GM12874 (cell line): ENCODE results near the gene NINJ1.

Source experiments
- CTCF ChIP-seq: IDR thresholded peaks from 2 replicates; pipeline ENCODE4 v1.5.1; 2011; ENCODE audit warnings: low read depth, mild to moderate bottlenecking, control low read depth, low read length, moderate library complexity; ENCODE audit not compliant: insufficient read depth

The NINJ1 gene

DNA sequence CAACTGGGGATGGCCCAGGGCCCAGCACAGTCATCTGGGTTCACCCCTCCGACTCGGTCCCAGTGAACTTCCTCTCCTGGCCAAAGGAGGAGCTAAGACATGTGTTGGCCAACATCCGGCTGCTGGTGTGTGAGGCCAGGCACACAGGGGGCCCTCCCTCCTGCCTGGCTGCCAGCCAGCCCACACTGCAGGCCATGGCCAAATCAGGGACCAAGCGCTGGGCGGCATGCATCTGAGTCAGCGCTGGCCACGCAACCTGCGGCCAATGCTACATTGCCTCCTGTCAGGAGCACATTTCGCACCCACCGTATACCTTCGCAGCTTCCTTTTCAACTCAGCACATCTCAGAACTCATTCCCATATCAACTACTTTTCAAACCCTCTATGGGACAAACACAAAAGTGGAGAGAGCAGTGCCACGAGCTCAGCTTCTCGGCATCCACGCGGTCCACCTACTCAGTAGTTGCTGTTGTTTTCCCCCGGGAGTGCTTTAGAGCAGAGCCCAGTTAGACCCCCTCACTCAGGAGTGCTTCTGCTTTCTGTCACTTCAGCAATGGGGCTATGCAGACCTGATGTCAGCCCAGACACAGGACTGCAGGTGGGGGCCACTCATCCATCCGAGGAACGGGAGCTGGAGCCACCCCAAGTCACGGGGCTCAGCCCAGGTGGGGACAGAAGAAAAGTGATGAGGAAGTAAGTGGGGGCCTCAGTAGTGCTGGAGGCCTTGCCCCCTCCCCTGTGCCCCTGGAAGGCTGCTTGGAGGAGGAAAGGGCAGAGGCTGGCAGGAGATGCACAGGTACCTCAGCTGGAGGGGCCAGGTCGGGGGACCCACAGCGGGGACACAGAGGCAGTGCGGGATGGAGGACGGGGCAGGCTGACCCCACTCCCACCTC is 13.9 kb downstream of the NINJ1 start:
- peak; percentile 55 for TF ChIP-seq CTCF

DNA sequence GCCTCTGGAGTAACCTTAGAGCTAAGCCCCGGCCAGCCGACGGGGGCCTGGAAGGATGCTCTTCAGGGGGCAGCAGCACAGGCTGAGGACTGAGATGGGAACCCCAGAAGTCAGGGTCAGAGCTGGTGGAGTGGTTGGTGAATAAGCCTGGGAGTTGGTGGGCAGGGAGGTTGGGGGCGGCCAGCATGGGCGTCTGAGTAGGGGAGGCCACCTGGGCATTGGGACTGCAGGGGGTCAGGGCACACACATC is 14.4 kb downstream of the NINJ1 start:
- no peak for TF ChIP-seq CTCF

GRCh38 chr9:93118863-93119702 is 15.0 kb downstream of the NINJ1 start:
- no peak for TF ChIP-seq CTCF

GRCh38 chr9:93117924-93118862 is 15.9 kb downstream of the NINJ1 start:
- no peak for TF ChIP-seq CTCF

- no peak for TF ChIP-seq CTCF
These were observed 17.7 kb downstream of the NINJ1 start for GRCh38 chr9:93116072-93116961.

DNA sequence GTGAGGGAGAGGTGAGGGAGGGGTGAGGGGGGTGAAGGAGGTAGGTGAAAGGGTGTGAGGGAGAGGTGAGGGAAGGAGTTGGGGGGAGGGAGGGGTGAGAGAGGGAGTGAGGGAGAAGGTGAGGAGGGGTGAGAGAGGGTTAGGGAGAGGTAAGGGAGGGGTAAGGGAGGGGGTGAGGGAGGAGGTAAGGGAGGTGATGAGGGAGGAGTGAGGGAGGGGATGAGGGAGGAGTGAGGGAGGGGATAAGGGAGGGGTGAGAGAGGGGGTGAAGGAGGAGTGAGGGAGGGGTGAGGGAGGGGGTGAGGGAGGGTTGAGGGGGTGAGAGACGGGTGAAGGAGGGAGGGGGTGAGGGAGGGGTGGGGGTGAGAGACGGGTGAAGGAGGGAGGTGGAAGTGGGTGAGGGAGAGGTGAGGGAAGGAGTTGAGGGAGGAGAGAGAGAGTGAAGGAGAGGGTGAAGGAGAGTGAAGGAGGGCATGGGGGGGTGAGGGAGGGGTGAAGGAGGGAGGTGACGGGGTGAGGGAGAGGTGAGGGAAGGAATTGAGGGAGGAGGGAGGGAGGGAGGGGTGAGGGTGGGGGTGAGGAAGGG is 18.5 kb downstream of the NINJ1 start:
- no peak for TF ChIP-seq CTCF
